HG03175 (cell line): ENCODE results near the gene GATAD2B.
"Not testable (repeated sequence)": the region's sequence is repeated elsewhere in the genome, so short reads cannot be mapped to it uniquely, and the experiment has no call there.

Experiments
- ATAC-seq: cut with Tn5 transposase; IDR thresholded peaks from one replicate; pipeline ENCODE4 v1.9.1; 2021; ENCODE audit warnings: mild to moderate bottlenecking, moderate library complexity; ENCODE audit not compliant: unreplicated experiment

Gene GATAD2B

DNA sequence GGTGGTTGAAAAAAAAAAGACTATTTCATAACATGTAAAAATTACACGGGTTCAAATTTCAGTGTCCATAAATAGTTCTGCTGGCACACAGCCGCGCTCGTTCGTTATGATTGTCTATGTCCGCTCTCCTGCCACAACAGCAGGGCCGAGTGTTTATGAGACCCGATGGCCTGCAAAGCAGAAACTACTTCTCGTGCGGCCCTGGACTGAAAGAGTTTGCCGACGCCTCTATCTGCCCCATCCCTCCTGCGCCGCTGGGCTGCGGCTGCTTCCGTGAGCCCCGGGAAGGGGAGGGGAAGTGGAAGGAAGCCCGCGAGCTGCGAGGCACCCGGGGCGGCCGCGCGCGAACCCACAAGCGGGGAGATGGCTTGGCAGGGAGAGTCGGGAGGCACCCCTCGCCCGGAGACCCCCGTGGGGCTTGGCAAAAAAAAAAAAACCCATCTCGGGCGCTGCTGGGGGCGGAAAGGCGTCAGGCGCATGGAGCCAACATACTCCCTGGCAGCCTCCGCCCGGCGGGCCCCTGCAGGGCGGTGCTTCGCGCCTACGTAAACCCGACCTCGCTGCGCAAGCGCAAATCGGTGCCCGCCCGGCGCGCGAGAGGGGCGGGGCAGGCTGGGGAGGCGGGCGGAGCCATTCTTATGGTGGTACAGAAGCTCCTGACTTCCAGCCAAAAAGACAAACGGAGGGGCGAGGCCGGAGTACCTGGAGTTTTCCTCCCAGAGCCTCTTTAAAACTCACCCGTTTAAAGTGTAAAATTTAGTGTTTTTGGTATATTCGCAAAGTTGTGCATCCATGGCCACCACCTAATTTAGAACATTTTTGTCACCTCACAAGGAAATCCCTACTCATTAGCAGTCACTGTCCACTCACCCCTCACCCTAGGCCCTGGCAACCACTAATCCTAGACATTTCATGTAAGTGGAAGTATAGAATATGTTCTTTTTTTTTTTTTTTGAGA is 139.3 kb downstream of the GATAD2B start:
- ATAC-seq, result peak; percentile 91

- ATAC-seq, result not testable (repeated sequence)
These were observed 140.1 kb downstream of the GATAD2B start for GRCh38 chr1:153782648-153783047.

DNA sequence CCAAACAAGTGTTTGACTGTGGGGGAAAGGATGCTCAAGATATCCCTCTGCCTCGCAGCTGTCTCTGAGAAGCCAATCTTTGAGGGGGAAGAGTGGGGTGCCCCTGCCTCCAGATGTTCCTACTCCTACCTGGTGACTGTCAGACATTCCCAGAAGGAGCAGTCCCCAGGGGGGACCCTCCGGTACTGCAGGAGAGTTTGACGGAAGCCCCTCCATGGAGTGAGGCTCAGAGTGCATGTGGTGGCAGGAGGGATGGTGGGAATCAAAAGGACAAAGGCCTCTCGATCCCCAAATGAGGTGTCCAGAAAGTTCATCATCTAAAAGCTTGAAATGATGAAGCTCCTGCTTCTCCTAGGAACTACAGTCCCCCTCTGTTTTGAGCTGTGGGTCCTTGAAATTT is 142.2 kb downstream of the GATAD2B start:
- ATAC-seq, result no peak

DNA sequence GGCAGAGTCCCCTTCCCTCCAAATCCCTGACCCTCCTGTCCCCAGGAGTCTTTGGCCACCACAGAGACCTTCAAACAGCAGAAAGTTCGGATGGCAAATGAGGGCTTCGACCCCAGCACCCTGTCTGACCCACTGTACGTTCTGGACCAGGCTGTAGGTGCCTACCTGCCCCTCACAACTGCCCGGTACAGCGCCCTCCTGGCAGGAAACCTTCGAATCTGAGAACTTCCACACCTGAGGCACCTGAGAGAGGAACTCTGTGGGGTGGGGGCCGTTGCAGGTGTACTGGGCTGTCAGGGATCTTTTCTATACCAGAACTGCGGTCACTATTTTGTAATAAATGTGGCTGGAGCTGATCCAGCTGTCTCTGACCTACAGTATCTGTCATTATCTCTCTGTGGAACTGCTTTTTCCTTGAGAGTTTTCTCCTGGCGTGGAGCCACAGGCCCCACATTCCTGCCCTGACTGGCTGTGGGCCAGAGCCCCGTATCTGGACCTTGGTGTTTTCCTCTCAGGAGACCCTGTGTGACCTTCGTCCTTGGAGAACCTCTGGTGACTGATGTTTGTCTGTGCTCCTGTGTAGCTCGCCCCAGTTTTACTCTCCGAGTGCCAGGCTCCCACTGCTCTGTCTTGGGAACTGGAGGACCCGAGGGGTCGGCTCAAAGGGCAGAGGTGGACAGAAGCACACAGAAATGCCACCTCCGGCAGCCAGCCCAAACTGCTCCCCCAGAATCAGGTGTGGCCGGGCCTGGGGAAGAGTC is 142.8 kb downstream of the GATAD2B start:
- ATAC-seq, result no peak

DNA sequence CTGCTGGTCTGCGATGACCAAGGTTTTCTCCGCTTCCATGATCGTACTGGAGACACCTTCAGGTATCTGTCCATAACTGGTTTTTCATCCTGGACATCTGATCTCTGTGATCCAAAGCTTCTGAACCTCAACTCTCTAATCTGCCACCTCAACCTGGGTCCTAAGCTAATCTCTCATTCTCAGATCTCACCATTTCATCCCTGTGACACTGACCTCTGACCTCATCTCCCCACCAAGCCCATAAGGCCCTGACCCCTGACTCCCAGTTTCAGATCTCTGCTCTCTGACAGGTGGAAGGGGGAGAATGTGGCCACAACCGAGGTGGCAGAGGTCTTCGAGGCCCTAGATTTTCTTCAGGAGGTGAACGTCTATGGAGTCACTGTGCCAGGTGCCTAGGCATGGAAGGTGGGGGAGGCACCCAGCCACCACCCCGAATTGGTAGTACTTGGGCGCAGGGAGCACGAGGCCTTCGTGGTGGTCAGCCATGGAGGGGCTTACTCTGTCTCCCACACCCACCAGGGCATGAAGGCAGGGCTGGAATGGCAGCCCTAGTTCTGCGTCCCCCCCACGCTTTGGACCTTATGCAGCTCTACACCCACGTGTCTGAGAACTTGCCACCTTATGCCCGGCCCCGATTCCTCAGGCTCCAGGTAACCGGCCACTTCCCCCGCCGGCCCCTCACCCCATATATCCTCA is 143.8 kb downstream of the GATAD2B start:
- no peak for ATAC-seq

- ATAC-seq, result no peak
These were observed 144.5 kb downstream of the GATAD2B start for GRCh38 chr1:153778051-153778823.

DNA sequence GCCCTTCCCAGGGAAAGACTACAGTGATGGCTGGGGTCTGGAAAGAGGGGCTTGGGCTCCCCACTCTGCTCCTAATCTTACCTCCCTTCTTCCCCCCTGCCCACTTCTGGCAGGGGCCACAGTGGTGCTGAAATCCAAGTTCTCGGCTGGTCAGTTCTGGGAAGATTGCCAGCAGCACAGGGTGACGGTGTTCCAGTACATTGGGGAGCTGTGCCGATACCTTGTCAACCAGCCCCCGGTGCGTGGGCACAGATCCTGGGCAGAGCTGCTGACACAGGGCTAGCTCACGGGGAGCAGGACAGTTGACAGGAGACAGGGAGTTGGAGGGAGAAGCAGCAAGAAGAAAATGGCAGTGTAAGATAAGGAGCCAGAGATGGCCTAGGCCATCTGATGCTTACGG is 145.1 kb downstream of the GATAD2B start:
- ATAC-seq, result no peak

GRCh38 chr1:153776845-153777370 is 145.9 kb downstream of the GATAD2B start:
- ATAC-seq, result no peak

GRCh38 chr1:153776352-153776751 is 146.4 kb downstream of the GATAD2B start:
- ATAC-seq, result no peak

GRCh38 chr1:153775458-153776327 is 147.1 kb downstream of the GATAD2B start:
- ATAC-seq, result peak; percentile 67

- peak; percentile 8 for ATAC-seq
These were observed 147.9 kb downstream of the GATAD2B start, which contains the start of gene SLC27A3 for GRCh38 chr1:153774780-153775457. TSS of gene SLC27A3 (plus strand) at chr1:153775407. CDS start at chr1:153775498, 91 bp downstream.

DNA sequence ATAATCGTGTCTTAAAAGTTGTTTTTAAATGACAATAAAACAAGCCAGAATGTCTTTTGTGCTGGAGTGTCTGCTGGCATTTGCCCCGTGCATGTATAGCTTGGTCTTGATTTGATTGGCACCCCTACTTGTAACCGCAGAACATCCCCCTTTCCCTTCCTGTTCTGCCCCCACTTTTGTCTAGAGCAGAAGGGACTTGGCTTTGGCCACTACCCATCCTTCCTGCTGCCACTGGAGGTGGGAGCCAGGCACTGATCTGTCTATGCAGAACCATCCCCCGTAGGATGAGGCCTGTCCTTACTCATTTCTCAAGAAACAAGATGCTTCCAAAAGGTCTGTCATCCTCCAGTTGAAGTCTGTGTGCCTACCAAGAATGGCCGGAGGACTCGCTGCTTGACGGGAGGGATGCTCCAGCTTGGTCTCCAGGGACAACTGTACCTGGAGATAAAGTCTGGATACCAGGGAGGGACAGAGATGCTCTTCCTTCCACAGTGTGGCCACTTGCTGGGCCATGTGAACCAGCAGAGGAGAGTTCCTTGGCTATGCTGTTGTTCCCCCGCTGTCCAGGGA is 148.7 kb downstream of the GATAD2B start:
- ATAC-seq, result no peak

- ATAC-seq, result no peak
These were observed 149.5 kb downstream of the GATAD2B start for GRCh38 chr1:153773096-153773921.

DNA sequence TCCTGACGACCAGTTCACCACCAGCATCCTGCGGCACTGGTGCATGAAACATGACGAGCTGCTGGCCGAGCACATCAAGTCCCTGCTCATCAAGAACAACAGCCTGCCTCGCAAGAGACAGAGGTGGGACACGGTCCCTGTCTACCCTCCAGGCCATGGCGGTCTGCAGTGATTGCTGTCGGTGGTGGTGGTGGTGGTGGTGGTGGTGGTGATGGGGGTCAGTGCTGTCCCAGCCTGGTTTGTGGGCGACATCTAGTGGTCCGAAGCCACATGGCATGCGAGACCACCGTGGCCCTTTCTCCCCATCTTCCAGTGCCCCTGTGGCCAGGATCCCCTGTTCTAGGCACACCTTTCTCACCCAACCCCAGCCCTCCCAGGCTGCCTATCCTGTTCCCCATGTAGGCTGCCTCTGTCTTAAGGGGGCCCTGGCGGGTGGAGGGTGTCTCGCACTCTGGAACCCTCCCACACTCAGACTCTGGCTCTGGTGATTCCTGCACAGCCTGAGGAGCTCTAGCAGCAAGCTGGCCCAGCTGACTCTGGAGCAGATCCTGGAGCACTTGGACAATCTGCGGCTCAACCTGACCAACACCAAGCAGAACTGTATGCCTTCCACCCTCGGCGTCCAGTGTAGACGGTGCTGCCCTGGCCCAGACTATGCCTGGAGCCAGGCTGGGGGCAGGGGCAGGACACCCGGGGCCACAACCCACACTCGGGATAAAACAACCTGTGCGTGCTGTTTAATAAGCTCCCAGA is 150.8 kb downstream of the GATAD2B start:
- ATAC-seq, result no peak

DNA sequence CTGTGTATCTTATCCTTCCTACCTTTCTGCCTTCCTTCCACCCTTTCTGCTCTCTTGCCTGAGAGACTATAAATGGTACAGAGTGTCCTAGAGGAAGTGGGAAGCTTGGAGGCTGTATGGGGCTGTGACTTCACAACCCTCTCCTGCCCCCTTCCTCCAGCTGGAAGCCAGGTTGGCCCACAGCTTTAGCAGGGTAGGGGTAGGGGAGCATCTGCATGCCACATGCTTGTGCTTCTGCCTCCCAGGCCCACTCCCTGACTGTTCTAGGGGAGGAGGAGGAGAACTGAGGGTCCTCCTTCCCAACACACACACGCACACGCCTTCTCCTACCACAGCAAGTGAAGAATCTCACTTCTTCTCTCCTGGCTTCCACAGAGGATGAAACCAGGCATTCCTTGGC is 151.5 kb downstream of the GATAD2B start:
- ATAC-seq, result no peak

- no peak for ATAC-seq
These were observed 152.0 kb downstream of the GATAD2B start for GRCh38 chr1:153770797-153771196.

DNA sequence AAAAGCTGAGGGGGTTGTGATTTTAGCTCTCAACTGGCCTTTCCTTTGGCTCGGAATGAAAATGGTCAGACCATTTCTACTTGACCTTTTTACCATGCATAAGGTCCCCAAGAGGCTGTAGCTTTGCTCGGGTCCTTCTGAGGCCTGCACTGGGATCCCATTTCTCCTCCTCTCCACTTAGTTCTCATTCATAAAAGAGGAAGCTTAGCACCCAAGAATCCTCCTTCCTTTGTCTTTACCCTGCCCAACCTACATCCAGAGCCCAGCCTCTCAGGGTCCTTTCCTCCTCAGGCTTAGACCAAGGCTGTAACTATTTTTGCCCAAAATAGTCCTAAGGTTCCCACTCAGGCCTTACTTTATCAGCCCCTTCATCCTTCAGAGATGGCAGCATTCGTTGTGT is 153.6 kb downstream of the GATAD2B start:
- no peak for ATAC-seq
